HFFc6 (cell line): ENCODE measurements around the gene ASPN. TPM values are rescaled to one million over a fixed set of nuclear protein-coding genes. Genes with fewer than 3 reads are reported as not detected.
A peak's percentile ranks its signal among the peaks of the same experiment; 100 is the strongest.

ENCODE experiments used
- DNase-seq: peaks from one replicate; pipeline ENCODE4 v3.0.0-alpha.2; 2018
- H3K27ac Mint-ChIP-seq: 2 replicates; pipeline ENCODE4 v1.8.0; 2020; ENCODE audit warnings: mild to moderate bottlenecking, mixed read lengths
- H3K27me3 Mint-ChIP-seq: 2 replicates; pipeline ENCODE4 v1.8.0; 2021; ENCODE audit warnings: mild to moderate bottlenecking, moderate library complexity, mixed read lengths; ENCODE audit not compliant: insufficient read depth
- H3K36me3 Mint-ChIP-seq: 2 replicates; pipeline ENCODE4 v1.8.0; 2021; ENCODE audit warnings: low read depth, mixed read lengths
- H3K4me1 Mint-ChIP-seq: 2 replicates; pipeline ENCODE4 v1.8.0; 2020; ENCODE audit warnings: low read depth, mixed read lengths
- H3K4me3 Mint-ChIP-seq: 2 replicates; pipeline ENCODE4 v1.8.0; 2020; ENCODE audit warnings: mild to moderate bottlenecking, moderate library complexity, mixed read lengths
- H3K9me3 Mint-ChIP-seq: 2 replicates; pipeline ENCODE4 v1.8.0; 2020; ENCODE audit warnings: mild to moderate bottlenecking, mixed read lengths
- total RNA-seq, 6 experiments: library from RNA; stranded (reverse); fragmentation: NEBNext Ultra II Directional; extraction: Animal tissue kit (Norgen Biotek cat#: 25700); gene quantifications; 2 replicates in 1 of 6; 3 replicates in 5 of 6; pipeline ENCODE4 v1.2.3, GENCODE V29; 2021
- TF ChIP-seq, protein P1 (sequence below): fragments of 200-600 bp; sonication (generic); IDR thresholded peaks from 2 replicates; pipeline ENCODE4 v1.5.0; 2021; ENCODE audit warnings: antibody characterized with exemption, mild to moderate bottlenecking

Gene ASPN
- total RNA-seq, 6 experiments from 2014 or later, result 4.0 to 6.7 (median 4.6) TPM

DNA sequence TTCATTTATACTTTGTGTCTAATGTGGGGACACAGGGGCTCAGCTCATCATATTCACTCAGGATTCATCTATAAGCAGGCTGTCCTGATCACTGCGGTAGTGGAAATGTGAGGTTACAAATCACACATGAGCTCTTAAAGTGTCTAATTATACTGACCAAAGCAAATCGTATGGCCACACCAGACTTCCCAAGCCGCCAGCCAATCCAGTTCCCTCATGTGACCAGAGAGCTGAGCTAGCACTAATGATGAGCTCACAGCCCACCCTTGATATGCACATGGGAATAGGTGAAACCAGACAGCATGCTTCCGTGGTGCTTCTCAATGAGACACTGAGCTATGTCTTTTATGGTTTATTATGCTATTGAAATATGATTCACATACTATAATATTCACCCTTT, 35.9 kb upstream of the ASPN start:
- Mint-ChIP-seq H3K27me3 (no peaks in the 10 kb centered on the region; the same call in 1 of the 2 replicates), H3K27ac (no peak overlapping the region), H3K4me1 (peaks cover 7% of the 10 kb centered on the region), H3K9me3 (no peaks in the 10 kb centered on the region), H3K36me3 (no peaks in the 10 kb centered on the region), H3K4me3 (no peak overlapping the region)
- TF ChIP-seq, protein P1, sequence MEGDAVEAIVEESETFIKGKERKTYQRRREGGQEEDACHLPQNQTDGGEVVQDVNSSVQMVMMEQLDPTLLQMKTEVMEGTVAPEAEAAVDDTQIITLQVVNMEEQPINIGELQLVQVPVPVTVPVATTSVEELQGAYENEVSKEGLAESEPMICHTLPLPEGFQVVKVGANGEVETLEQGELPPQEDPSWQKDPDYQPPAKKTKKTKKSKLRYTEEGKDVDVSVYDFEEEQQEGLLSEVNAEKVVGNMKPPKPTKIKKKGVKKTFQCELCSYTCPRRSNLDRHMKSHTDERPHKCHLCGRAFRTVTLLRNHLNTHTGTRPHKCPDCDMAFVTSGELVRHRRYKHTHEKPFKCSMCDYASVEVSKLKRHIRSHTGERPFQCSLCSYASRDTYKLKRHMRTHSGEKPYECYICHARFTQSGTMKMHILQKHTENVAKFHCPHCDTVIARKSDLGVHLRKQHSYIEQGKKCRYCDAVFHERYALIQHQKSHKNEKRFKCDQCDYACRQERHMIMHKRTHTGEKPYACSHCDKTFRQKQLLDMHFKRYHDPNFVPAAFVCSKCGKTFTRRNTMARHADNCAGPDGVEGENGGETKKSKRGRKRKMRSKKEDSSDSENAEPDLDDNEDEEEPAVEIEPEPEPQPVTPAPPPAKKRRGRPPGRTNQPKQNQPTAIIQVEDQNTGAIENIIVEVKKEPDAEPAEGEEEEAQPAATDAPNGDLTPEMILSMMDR, result no peak
- DNase-seq, result no peak

DNA sequence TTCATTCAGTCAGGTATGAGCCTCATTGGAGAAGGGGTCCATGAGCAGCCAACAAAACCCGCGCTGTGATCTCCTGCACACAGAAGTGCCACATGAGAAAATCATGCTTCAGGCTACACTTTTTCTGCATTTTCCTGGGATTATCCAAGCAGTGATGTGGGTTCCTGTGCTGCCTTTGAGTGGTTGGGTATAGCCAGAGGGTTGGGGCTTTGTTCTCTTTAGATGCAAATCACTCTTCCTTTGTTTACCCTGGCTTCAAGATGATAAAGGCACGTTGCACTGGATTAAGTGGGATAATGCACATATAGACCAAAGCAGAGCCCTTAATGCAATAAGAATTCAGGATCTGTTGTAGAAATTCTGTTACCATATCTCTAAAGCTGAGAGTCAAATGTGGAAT, 34.7 kb upstream of the ASPN start:
- Mint-ChIP-seq H3K27ac (no peak overlapping the region), H3K36me3 (no peaks in the 10 kb centered on the region), H3K4me1 (peaks cover 17% of the 10 kb centered on the region), H3K9me3 (no peaks in the 10 kb centered on the region), H3K4me3 (no peak overlapping the region), H3K27me3 (no peaks in the 10 kb centered on the region; the same call in 1 of the 2 replicates)
- no peak for DNase-seq
- TF ChIP-seq, protein P1, result no peak

DNA sequence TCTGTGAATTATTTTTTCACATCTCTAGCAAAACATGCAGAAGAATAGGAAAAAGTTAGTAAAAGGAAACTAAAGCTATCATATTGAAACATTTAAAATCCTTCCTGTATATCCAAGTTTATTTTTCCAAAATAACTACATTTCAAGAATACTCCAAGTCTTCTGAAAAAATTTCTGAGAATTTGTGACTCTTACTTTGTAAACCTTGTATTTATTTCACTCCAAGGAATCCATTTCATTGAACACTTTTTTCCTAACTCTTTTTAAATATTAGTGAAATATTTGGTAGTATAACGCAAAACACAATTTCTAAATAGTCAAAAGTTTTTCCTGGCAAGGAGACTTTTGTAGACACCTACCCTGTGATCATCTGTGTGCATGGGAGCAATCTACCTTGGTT, 34.2 kb upstream of the ASPN start:
- peaks cover 22% of the 10 kb centered on the region for H3K4me1 Mint-ChIP-seq
- DNase-seq, result no peak
- no peaks in the 10 kb centered on the region for H3K36me3 Mint-ChIP-seq
- no peaks in the 10 kb centered on the region for H3K9me3 Mint-ChIP-seq
- TF ChIP-seq, protein P1, result no peak
- H3K4me3 Mint-ChIP-seq, result no peak overlapping the region
- no peaks in the 10 kb centered on the region; the same call in 1 of the 2 replicates for H3K27me3 Mint-ChIP-seq
- no peak overlapping the region for H3K27ac Mint-ChIP-seq

DNA sequence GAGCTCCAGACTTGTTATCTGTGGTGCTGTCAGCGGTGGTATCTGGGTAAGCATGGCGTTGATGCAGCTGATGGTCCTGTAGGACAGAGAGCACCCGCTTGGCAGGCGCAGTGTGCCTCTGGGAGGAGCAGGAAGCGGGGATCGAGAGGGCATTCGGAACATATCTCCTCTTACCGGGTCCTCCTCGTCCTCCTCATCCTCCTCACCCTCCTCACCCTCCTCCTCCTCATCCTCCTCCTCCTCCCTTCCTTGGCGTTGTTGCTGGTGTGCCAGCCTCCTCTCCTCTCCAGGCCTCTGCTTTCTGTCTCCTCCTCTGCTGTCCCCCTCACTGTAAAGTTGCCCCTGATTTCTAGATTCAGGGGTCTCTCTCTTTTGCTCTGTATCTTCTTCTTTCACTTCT, 32.3 kb upstream of the ASPN start:
- Mint-ChIP-seq H3K4me3 (no peak overlapping the region), H3K4me1 (peaks cover 35% of the 10 kb centered on the region), H3K27ac (no peak overlapping the region), H3K36me3 (no peaks in the 10 kb centered on the region), H3K27me3 (no peaks in the 10 kb centered on the region; the same call in 1 of the 2 replicates), H3K9me3 (no peaks in the 10 kb centered on the region)
- TF ChIP-seq, protein P1, result no peak
- no peak for DNase-seq

DNA sequence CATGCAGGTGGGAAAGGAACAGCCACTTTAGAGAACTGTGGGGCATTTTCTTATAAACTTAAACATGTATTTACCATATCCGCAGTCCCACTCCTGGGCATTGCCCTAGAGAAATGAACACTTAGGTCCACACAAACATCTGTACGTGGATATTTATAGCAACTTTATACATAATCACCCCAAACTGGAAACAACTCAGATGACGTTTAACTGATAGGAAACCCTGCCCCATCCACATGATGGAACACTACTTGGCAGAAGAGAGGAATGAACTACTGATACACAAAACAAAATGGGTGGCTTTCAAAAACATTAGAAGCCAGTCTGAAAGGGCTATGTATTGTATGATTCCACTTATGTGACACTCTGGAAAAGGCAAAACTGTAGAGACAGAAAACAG, 31.0 kb upstream of the ASPN start:
- Mint-ChIP-seq H3K27me3 (no peaks in the 10 kb centered on the region), H3K36me3 (no peaks in the 10 kb centered on the region), H3K4me1 (peaks cover 35% of the 10 kb centered on the region), H3K27ac (no peak overlapping the region), H3K9me3 (no peaks in the 10 kb centered on the region), H3K4me3 (no peak overlapping the region)
- TF ChIP-seq, protein P1, result no peak
- DNase-seq, result no peak

DNA sequence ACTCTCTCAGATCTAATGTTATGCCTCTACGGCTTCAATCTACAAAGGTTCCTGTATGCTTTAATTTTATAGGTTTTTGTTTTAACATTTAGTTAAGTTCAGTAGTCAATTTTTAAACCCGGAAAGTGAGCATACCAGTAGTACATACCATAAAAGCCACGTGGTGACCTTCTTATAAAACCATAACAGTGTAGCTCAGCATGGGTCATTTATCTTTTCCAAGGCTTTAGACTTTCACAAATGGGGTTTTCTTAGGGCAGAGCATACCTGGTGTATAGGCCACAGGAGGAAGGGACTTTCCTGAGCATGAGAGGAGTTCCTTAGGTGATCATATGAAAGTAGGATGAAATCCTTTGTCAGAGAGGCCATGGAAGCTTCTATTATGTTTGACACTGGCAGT, 30.3 kb upstream of the ASPN start:
- peak; percentile 24 for DNase-seq
- no peak overlapping the region for H3K27ac Mint-ChIP-seq
- H3K4me3 Mint-ChIP-seq, result 0 out of 2 replicates have a peak overlapping the region, but pooled peaks have one; percentile 7
- no peaks in the 10 kb centered on the region for H3K36me3 Mint-ChIP-seq
- TF ChIP-seq, protein P1, result no peak
- H3K9me3 Mint-ChIP-seq, result no peaks in the 10 kb centered on the region
- no peaks in the 10 kb centered on the region for H3K27me3 Mint-ChIP-seq
- H3K4me1 Mint-ChIP-seq, result peaks cover 40% of the 10 kb centered on the region
